ENCODE data around the gene CLEC20A. TPM values are rescaled to one million over a fixed set of nuclear protein-coding genes. Genes with fewer than 3 reads are reported as not detected.

Gene CLEC20A
- total RNA-seq, 1 donor from 2014 or later, result not detected

DNA sequence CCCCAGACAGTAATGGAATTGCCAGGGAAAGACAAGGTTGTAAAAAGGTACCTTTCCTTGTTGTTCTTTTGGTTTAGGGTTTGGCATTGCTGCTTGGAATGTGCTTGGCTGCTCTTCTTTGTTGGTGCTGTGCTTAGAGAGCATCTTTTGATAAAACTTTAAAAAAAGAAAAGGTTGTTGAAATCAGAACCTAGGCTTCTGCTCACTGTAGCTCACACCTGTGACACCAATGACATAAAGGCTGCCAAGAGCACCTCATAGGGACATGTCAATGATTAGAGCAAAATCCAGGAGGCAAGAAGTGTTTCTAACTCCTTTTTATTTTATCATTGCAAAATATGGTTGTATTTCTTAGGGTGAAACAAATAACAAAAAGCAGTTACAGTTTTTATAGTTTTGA is 28.9 kb downstream of the CLEC20A start:
- no peak for ATAC-seq

DNA sequence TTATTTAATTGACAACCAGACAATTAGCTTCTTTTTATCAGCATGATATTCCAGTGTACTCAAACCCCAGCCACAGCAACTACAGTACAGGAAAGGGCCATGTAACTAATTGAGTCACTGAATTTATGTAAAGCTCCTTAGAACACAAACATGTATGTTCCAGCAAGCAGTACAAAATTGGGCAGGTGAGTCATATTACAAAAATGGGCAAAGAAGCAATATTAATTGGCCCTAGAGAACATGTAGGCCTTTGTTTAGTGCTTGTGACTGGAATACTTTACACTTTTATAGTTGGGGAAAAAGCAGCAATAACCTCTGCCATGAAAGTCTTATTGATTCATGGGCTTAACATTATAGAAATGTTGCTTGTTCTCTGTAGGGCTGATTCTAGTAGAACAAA is 31.8 kb downstream of the CLEC20A start:
- ATAC-seq, result peak; percentile 79

GRCh38 chr1:178464566-178464965 is 32.2 kb downstream of the CLEC20A start:
- ATAC-seq, result no peak

- ATAC-seq, result no peak
Measured at GRCh38 chr1:178464141-178464540, 32.6 kb downstream of the CLEC20A start.

- peak; percentile 56 for ATAC-seq
Measured at GRCh38 chr1:178461701-178462100, 35.1 kb downstream of the CLEC20A start.

DNA sequence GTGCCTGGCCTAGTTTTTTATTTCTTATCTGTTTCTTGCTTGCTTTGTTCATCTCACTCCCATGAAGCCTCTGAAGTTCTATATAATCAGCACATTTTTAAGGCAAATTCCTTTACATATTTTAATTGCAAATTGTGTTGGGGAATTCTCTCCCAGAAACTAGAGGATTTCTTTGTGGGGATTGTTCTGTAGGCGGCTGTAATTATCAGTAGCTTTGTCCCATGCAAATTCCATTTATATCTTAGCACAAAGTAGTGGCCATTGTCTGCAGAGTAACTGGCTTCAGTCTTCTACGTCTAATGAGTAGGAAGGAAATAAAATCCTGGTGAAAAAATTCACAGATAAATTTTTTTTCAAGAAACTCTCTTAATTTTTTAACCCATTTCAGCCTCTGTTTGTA is 35.7 kb downstream of the CLEC20A start:
- no peak for ATAC-seq

GRCh38 chr1:178458203-178458602 is 38.6 kb downstream of the CLEC20A start:
- ATAC-seq, result no peak

GRCh38 chr1:178457651-178458050 is 39.1 kb downstream of the CLEC20A start:
- ATAC-seq, result no peak

GRCh38 chr1:178456472-178456871 is 40.3 kb downstream of the CLEC20A start:
- ATAC-seq, result no peak

GRCh38 chr1:178452013-178452412 is 44.8 kb downstream of the CLEC20A start:
- no peak for ATAC-seq

DNA sequence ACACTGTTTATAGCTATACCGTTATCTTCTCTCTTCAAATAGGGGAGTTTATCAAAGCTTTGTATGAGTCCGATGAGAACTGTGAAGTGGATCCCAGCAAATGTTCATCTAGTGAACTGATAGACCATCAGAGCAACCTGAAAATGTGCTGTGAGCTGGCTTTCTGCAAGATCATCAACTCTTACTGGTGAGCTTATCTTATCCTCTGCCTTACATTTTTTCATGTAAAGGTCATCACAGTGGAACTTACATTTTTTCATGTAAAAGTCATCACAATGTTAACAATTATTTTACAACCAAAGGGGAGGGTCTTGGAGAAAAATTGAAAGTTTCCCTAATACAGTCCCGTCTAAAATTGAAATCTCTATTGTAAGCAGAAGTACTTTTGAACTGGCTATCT is 45.2 kb downstream of the CLEC20A start:
- no peak for ATAC-seq

DNA sequence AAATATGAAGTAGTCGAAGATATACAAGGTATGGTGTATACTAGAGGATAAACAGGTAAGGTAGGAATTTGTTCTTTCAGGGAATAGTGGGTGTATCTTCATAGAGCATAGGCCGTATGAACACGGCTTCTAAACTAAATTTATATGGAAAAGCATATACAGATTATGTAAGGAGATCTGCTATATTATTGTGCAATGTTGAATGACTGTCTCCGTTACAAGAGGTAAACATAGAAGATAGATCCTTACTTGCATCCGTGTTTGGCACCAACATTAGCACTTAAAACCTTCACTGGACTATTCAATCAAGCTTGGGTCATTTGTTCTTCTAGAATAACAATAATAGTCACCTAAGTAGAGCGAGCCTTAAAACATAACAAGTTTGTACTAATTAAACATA is 45.9 kb downstream of the CLEC20A start:
- no peak for ATAC-seq

DNA sequence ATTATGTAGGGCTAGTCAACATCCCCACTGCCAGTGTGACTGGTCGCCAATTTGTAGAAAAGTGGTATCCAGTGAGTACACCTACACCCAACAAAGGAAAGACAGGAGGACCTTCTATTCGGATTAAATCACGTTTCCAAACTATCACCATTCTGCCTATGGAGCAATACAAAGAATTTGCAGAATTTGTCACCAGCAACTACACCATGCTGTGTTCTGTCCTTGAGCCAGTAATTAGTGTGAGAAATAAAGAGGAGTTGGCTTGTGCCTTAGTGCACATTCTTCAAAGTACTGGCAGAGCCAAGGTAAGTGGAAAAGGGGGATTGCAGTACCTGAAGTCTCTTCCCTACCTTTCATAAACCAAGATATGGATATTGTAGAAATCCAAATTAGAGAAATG is 53.8 kb downstream of the CLEC20A start:
- ATAC-seq, result no peak

DNA sequence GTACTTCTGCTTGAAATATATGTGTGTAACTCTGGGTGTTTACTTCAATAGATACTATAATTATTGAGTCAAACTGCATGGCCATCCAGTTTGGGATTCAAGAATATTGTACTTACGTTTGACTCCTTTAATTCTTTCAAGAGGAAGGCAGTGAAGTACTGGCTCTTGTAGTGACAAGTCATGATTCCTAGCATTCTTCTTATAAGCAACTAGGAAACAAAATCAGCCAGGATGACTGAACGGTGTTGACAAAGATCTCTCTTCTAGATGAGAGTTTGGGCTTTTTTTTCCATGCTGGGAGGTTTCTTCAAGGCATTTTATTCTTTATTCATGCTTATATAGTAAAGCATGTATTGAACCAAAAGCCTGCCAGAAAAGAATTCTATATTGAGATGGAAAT is 58.3 kb downstream of the CLEC20A start:
- no peak for ATAC-seq

- no peak for ATAC-seq
Measured at GRCh38 chr1:178436899-178437298, 59.9 kb downstream of the CLEC20A start.

GRCh38 chr1:178434899-178435435 is 61.8 kb downstream of the CLEC20A start:
- peak; percentile 60 for ATAC-seq

DNA sequence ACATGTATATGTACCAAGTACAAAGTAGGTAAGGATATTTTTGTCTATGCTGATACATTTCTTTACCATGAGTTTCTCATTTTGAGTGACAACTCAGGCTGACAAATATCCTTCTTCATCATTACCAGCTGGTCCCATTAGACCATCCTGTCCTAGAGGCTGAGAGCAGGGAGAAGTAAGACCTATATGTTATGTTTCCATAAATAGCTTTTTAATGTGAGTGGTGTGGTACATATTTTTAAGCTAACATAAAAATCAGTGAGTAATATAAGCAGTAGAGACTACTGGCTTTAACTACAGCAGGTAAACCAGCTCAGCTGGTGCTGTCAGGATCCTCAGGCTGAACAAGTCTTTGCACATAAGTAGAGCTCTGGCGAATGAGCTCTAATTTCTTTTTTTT is 62.4 kb downstream of the CLEC20A start:
- ATAC-seq, result peak; percentile 96

Other genes starting within 250 kb of the CLEC20A start
- 0.12 TPM for gene TEX35, start 16.1 kb upstream of the CLEC20A start, total RNA-seq
- 30.4 TPM for gene RALGPS2, start 228.3 kb upstream of the CLEC20A start, total RNA-seq

All from esophagus mucosa (tissue), 1 donor.